ENCODE data around the gene ENOSF1. TPM values are rescaled to one million over a fixed set of nuclear protein-coding genes. Genes with fewer than 3 reads are reported as not detected.

Gene ENOSF1
- total and polyA plus RNA-seq, 8 donors: 27.1 to 69.2 (median 46.7) TPM

DNA sequence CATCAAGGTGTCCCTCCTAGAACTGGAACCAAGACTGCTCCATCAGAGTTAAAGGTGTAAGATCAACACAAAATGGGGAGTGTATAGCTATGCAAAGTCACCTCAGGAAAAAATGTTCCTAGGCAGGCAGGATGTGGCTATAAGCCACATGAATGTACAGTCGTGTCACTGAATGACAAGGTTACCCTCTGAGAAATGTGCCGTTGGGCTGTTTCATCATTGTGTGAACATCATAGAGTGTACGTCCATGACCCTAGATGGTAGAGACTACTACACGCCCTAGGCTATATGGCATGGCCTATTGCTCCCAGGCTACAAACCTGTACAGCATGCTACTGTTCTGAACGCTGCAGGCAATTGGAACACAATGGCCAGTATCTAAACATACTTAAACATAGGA lies 30.4 kb downstream of the ENOSF1 start:
- Histone ChIP-seq H3K27ac (no peak overlapping the region), H3K4me3 (no peak overlapping the region), H3K36me3 (peaks cover 0 to 33% (median 10%) of the 10 kb centered on the region in 3 donors), H3K4me1 (peaks cover 4 to 6% (median 4%) of the 10 kb centered on the region in 3 donors), H3K27me3 (no peaks in the 10 kb centered on the region), H3K9me3 (no peaks in the 10 kb centered on the region)
- no peak for FAIRE-seq
- TF ChIP-seq, protein P1, sequence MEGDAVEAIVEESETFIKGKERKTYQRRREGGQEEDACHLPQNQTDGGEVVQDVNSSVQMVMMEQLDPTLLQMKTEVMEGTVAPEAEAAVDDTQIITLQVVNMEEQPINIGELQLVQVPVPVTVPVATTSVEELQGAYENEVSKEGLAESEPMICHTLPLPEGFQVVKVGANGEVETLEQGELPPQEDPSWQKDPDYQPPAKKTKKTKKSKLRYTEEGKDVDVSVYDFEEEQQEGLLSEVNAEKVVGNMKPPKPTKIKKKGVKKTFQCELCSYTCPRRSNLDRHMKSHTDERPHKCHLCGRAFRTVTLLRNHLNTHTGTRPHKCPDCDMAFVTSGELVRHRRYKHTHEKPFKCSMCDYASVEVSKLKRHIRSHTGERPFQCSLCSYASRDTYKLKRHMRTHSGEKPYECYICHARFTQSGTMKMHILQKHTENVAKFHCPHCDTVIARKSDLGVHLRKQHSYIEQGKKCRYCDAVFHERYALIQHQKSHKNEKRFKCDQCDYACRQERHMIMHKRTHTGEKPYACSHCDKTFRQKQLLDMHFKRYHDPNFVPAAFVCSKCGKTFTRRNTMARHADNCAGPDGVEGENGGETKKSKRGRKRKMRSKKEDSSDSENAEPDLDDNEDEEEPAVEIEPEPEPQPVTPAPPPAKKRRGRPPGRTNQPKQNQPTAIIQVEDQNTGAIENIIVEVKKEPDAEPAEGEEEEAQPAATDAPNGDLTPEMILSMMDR (IDR thresholded peaks at IDR 0.05): no peak
- 90 to 92% methylated on average over 5 of the region's 5 CpGs for WGBS, 2 donors
- intact Hi-C loops (cut with DNase I): no loop called here
- no peak for DNase-seq
- ATAC-seq: no peak

DNA sequence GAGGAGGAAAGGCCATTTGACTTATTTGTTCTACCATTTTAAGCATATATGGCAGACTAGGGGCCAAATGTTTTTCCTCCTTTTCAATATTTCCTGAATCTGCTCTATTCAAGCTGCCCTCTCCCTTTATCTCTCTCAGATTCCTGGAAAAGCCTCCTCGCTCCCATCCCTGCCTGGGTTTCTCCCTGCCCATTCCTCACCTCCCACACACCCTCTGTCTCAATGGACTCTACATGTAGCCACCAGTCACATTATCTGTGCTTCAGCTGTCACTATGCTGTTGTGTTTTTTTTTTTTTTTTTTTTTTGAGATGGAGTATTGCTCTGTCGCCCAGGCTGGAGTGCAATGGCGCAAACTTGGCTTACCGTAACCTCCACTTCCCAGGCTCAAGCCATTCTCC lies 32.0 kb downstream of the ENOSF1 start:
- FAIRE-seq: no peak
- peaks cover 0 to 44% (median 12%) of the 10 kb centered on the region in 3 donors for H3K36me3 ChIP-seq
- DNase-seq: no peak

DNA sequence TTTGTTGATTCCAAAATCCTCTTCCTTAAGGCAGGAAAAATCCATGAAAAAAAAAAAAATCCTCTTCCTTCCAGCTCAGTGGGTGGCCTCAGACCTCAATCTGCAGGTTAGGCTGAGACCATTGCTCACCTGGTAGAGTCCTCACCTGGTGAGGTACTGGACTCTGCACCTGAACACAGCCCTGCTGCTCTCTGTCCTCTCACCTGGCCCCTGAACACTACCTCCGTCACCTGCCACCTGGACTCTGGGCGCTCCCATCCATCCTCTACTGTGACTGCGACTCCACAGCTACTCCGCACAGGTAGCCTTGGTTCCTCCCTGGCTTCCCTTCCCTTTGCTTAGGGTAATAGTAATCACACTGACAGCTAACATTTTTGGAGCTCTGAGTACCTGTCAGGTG lies 32.9 kb downstream of the ENOSF1 start:
- no peak for FAIRE-seq
- Histone ChIP-seq H3K4me3 (no peak overlapping the region), H3K36me3 (peaks cover 0 to 52% (median 12%) of the 10 kb centered on the region in 3 donors), H3K27me3 (no peaks in the 10 kb centered on the region), H3K9me3 (no peaks in the 10 kb centered on the region), H3K4me1 (peaks cover 4 to 6% (median 4%) of the 10 kb centered on the region in 3 donors), H3K27ac (no peak overlapping the region)
- intact Hi-C loops (cut with DNase I): no loop called here
- WGBS, 2 donors: 96 to 98% methylated on average over 4 of the region's 4 CpGs
- no peak for DNase-seq
- TF ChIP-seq, protein P1 (IDR thresholded peaks at IDR 0.05): no peak
- no peak for ATAC-seq

More for the DNA sequence above, 32.0 kb downstream of the ENOSF1 start:
- H3K9me3 ChIP-seq: no peaks in the 10 kb centered on the region
- TF ChIP-seq, protein P1 (IDR thresholded peaks at IDR 0.05): no peak
- ATAC-seq: no peak
- no peaks in the 10 kb centered on the region for H3K27me3 ChIP-seq
- peaks cover 4 to 6% (median 4%) of the 10 kb centered on the region in 3 donors for H3K4me1 ChIP-seq
- 97 to 98% methylated on average over 4 of the region's 4 CpGs for WGBS, 2 donors
- H3K4me3 ChIP-seq: no peak overlapping the region
- intact Hi-C loops (cut with DNase I): no loop called here
- no peak overlapping the region for H3K27ac ChIP-seq

DNA sequence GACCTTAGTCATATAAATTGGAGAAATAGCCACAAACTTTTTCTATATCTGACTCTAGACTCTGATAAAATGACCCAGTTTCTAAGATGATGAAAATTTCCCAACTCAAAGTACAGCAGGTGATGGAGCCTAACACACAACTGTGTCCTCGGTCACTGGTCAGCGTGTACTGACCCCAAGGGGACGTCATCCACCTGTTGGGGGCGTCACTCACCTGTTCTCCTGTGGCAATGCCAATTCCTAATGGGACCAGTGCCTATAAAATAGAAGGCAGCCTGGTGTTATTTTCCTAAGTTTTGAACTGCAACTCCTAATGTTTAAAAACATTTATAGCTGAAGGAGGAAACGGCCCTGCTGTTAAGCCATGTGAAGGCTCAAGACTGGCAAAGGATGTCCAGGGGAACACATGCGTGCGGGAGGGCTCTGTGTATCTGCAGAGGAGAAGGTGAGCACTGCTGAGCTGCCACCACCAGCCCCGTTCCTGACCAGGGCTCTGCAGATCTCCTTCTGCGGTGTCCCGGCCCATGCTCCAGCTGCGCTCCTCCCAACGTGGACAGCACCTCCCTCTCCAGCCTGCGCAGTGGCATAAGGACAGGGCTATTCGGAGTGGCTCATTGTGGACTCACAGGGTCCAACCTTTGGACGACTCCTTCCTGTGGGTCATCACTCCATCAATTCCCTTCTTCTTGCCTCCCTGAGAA lies 33.8 kb downstream of the ENOSF1 start:
- intact Hi-C loops (cut with DNase I): no loop called here
- no peak for FAIRE-seq
- no peaks in the 10 kb centered on the region for H3K27me3 ChIP-seq
- H3K4me3 ChIP-seq: no peak overlapping the region
- no peaks in the 10 kb centered on the region for H3K9me3 ChIP-seq
- H3K27ac ChIP-seq: no peak overlapping the region
- no peak for DNase-seq
- 93 to 97% methylated on average over 15 of the region's 15 CpGs for WGBS, 2 donors
- ATAC-seq: no peak
- H3K36me3 ChIP-seq: peaks cover 0 to 60% (median 12%) of the 10 kb centered on the region in 3 donors
- peaks cover 4 to 6% (median 4%) of the 10 kb centered on the region in 3 donors for H3K4me1 ChIP-seq
- TF ChIP-seq, protein P1 (IDR thresholded peaks at IDR 0.05): no peak

DNA sequence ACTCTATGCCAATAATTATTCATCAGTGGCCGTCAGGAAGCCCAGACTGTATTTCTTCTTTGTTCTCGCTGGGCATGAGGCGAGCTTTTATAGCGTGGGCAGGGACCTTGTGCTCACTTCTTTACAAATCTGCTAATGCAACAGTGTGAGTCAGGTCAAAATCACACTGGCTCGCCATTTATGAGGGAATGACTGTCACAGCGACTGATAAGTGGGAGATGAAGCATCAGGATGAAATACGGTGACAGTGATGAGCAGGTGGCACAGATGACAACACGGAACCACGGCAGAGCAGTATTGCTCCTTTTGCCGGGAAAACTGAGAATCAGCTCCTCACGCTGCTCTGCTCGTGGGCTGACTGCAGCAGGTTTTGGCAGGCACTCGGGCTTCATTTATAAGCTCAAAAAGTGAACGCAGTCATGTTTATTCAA lies 34.5 kb downstream of the ENOSF1 start:
- Histone ChIP-seq H3K4me1 (peaks cover 0 to under 1% (median under 1%) of the 10 kb centered on the region in 3 donors), H3K27me3 (no peaks in the 10 kb centered on the region), H3K4me3 (no peak overlapping the region), H3K27ac (no peak overlapping the region), H3K9me3 (no peaks in the 10 kb centered on the region), H3K36me3 (peaks cover 0 to 64% (median 18%) of the 10 kb centered on the region in 3 donors)
- WGBS, 2 donors: 91 to 92% methylated on average over 14 of the region's 14 CpGs
- intact Hi-C loops (cut with DNase I): no loop called here
- ATAC-seq (no peak), FAIRE-seq (no peak), DNase-seq (no peak)
- TF ChIP-seq, protein P1 (IDR thresholded peaks at IDR 0.05): no peak
